HT1080 (cell line): Measurements from ENCODE around the gene RABGGTA. TPM values are rescaled to one million over a fixed set of nuclear protein-coding genes. Genes with fewer than 3 reads are reported as not detected.

Experiments
- DNase-seq: peaks from one replicate; pipeline ENCODE4 v3.0.0-alpha.2; 2015; ENCODE audit warnings: low read depth
- total RNA-seq: library from RNA; depleted of rRNA; stranded (reverse); fragments of >200 nt; shearing (Covaris generic); gene quantifications from 2 replicates; pipeline ENCODE4 v1.2.3, GENCODE V29; 2014

The RABGGTA gene
- total RNA-seq, 1 experiment from 2014 or later = 24.0 TPM

DNA sequence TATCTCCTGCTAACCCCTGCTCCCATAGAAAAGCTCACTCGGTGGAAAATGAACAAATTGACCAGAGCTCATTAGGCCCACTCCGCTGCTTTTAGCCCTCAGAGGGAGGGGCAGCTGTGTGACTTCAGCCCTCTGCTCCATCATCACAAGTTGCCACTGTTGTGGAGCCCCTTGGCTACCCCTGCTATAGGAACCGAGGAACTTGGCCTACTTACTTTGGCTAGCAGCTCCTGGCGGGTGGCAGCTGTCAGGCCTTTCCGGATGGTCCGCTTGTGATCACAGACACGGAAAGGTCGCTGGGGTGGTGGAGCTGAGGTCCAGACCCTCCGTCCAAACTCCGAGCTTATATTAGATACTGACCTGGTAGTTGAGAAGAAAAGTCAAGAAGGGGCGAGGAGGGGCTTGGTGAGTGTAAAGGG lies 35.8 kb upstream of the RABGGTA start:
- no peak for DNase-seq

GRCh38 chr14:24304019-24304387 lies 32.6 kb upstream of the RABGGTA start:
- DNase-seq = no peak

- no peak for DNase-seq
These were observed 29.1 kb upstream of the RABGGTA start for GRCh38 chr14:24300326-24300980.

DNA sequence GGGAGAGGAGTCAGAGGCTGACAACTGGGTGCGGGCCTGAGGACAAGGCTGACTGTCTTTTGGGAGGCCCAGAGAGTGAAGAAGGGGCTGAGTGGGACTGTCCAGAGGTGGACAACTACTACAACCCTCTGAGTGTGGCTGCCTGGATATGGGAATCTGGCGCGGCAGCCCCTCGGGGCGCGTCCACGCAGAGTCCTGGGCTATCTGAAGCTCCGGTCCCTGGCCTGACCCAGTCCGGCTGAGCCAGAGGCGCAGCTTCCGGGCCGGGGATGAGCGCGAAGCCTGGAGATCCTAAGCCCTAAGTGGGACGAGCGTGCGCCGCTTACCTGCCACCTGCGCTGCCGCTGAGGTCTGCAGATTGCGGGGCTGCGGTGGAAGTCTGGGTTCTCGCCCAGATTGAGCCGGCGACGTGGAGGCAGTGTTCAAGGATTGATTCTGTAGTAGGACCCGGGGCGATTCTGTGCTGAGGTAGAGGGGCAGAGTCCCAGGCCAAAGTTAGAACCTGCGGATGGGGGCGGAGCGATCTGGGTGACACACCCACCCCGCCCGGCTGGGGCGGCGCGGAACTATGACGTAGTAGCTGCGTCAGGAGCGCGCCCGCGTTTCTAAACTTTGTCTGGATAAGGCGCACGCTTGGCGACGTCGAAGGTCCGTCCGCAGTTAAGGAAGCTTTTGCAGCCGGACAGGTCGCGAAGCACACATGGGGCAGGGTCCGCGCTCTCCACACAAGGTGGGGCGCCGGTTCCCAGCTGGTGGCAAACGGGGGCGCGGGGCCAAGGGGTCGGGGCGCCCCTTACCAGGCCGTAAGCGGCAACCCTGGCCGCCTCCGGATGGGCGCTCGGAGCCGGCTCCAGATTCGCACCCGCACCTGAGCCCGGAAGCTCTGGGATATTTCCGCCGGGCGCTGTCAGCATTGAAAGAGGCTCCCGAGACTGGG lies 28.1 kb upstream of the RABGGTA start, which contains the start of the genes DHRS1 and NOP9:
Gene DHRS1 (minus strand): TSS at position 526 of the 937 bp plus-strand sequence. CDS start 674 bp downstream, outside the sequence.
Gene NOP9 (plus strand): TSS at position 596 of the 937 bp plus-strand sequence. CDS start 105 bp downstream, at position 701.
- peak; percentile 83 for DNase-seq

DNA sequence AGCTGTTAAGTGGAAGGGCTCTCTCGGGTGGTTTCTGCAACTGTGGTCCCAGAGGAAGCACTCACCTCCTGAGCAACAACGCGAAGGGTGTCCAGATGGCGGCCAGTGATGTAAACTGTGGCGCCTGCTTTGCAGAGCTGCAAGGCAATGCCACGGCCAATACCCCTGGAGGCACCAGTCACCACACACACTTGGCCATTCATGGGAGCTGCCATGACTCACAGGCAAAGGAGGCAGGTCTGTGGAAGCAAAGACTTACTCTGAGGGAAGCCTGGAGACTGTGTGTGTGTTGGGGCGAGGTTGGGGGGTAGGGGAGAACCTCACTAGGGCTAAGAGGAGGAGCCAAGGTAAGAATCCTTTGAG lies 27.5 kb upstream of the RABGGTA start:
- peak; percentile 83 for DNase-seq

GRCh38 chr14:24297190-24297964 lies 26.0 kb upstream of the RABGGTA start:
- DNase-seq = peak; percentile 21

DNA sequence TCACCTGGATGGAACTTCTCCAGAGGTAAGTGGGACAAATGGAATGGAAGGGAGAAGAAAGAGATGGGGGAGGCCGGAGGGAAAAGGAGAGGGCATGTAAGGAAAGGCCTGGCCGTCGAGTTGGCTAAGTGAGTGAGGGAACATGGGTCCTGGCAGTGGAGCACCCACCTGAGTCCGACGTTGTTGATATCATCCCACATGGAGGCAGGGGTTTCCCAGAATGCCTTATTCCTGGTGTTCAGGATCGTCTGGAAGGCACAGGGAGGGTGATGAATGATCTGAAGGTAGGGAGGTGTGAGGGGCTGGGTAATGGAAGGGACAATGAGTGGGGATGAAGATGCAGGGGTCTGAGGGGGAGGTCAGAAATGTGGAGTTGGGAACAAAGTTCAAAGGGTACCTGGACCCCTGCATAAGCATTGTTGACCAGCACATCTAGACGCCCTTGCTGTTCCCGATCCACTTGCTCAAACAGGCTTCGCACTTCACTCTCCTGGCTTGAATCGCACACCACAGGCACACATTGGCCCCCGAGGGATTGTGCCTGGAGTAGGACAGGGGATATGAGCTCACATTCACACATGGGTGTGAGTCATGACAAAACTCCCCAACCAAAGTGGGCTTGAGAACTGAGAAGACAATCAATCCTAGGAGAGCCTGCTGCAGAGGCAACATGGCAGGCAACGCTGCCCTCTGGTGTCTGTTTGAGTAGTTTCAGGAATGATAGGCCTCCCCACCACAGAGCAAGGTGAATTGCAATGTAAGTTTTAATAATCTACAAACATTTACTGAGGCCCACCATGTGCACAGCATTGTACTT lies 25.2 kb upstream of the RABGGTA start:
- peak; percentile 94 for DNase-seq

- no peak for DNase-seq
These were observed 22.1 kb upstream of the RABGGTA start for GRCh38 chr14:24293525-24293924.

- no peak for DNase-seq
These were observed 20.9 kb upstream of the RABGGTA start for GRCh38 chr14:24292118-24292807.

DNA sequence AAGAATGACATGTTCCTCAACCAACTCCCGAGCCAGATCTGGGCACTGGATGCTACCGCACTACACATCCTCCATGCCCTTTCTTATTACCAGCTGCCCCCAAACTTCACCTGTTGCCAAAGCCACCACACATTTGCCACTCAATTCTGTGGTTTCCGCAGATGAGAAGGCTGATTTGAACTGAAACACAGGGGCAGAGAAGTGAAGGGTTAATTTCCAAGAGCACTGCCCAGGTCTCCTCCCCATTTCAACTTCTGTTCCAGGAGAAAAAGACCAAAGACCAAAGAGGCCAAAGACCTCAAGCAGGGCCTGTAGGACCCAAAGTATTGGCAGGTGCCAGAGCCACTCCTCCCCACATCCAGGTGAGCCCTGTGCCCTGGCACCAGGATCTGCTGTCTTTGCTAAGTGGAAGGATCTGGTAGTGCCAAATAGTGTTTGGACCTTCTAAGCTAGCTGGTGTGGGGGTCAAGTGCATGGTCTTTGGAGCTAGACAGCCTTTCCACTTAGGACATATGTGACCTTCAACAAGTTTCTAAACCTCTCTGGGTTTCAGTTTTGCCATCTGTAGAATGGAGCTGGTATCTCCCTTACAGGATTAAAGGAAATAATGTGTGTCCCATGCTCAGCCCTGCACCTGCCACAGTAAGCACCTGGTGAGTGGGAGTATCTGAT lies 20.2 kb upstream of the RABGGTA start:
- DNase-seq = no peak

GRCh38 chr14:24290746-24291145 lies 19.3 kb upstream of the RABGGTA start:
- no peak for DNase-seq

DNA sequence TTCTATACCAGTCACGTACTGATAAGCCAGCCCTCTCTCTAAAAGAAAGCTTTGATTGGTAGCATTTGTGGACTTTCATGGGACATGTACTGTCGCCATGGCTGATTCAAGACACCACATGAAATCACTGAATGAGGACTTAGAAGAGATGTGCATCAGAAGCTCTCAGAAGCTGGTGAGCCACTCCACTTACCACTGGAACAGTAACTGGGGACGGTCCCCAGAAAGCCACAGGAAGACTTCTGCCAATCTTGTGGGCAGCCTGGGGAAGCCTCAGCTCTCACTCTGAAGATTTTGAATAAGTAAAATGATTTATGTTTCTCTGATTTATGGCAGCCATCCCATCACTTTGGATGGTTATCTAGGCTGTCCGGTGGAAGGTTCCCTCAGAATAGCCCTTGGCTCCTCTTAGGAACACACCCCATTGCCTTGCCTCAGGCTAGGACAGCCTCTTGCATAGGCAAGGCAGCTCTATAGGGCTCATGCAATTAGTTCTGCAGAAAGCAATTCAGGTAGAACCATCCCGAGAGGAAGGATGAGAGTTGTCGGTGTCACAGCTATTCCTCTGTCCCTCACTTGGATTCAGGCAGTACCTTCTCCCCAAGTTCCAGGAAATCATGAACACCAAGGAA lies 18.4 kb upstream of the RABGGTA start:
- no peak for DNase-seq

DNA sequence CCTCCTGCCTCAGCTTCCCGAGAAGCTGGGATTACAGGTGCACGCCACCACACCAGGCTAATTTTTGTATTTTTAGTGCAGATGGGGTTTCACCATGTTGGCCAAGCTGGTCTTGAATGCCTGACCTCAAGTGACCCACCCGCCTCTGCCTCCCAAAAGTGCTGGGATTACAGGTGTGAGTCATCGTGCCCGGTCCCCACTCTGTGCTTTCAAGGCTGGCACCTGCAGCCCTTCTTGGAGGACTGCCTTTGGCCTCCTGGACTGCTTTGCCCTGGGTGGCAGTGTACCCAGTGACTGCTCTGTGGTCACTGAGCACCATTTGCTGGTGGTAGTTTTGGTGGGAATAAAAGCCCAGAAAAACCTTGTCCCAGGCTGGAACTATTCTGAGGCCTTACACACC lies 15.6 kb upstream of the RABGGTA start:
- no peak for DNase-seq

DNA sequence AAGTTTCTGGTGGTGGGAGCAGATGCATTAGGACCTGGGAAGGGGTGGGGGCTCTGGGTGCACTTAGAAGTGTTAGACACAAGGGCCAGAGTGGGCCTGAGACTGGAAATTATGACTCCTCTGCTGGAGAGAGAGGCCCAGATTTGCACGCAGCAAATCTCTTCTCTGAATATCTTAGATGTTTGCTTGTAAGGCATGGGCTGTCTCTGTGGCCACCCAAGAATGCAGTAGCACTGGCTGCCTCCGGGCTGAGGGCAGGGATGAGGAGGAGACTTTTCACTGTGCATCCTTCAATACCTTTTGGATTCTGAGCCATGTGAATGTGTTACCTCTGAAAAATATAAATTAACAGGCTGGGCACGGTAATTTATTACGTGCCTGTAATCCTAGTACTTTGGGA lies 14.0 kb upstream of the RABGGTA start:
- DNase-seq = no peak

DNA sequence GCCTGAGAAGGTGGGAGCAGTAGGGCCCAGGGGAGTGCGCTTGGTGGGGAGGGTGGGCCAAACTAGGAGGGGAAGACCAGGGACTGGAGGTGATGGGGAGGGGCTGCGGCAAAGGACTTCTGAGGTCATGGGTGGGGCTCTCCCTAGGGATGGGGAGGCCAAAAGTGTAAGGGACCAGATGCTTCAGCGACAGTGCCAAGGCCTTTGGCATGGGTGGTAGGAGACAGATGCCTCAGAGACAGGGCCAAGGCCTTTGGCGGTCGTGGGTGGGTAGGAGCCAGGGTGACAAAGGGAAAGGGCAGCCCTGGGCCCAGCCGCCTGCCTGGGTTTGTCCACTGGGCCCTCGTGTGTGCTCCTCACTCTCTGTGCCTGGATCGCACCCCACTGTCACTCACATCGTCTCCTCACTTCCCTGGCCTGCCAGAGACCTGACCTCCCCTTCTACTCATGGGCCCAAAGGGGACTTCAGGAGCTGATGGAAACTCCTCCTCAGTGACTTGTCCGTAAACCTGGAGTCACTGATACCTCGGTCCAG lies 13.2 kb upstream of the RABGGTA start:
- DNase-seq = no peak

DNA sequence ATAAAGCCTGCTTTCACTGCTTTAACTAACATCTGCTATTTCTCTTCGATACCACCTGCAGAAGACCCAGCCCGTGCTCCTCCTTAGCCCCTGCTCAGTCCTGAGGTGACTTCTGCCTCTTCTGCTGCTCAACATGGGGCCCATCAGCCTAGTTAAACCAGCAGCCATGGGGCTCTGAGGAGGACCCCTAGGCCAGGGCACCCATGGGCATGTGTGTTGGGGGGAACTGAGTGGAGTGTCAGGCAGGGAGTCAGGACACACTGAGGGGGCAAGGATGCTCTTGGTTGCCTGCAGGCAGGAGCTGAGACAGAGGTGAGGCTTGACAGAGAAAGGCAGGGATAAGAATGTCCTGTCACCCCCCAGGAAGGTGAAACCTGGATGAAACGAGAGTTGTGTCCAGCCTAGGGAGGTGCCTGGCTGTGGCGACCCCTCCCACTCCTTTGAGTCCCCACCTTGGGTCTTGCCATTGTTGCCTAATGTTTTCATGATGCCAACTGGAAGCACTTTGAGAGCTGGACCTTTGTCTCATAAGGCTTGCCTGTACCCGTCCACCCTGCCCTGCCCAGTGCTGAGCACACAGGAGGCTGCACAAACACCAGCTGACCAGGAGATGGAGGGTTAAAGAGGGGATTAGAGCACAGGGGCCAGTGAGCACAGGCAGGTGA lies 12.5 kb upstream of the RABGGTA start:
- no peak for DNase-seq

GRCh38 chr14:24282736-24283135 lies 11.3 kb upstream of the RABGGTA start:
- no peak for DNase-seq

GRCh38 chr14:24281636-24282035 lies 10.2 kb upstream of the RABGGTA start:
- no peak for DNase-seq
